CD14-positive monocyte (primary cell): Measurements from ENCODE around the gene CXCL3. TPM values are rescaled to one million over a fixed set of nuclear protein-coding genes. Genes with fewer than 3 reads are reported as not detected.
A peak's percentile ranks its signal among the peaks of the same experiment; 100 is the strongest.

Experiments
- DNase-seq, 3 donors: peaks; one replicate each; pipeline ENCODE4 v3.0.0-alpha.2; 2011 to 2022
- H2AFZ ChIP-seq: 2 replicates; pipeline ENCODE4 v1.6.0; 2012; ENCODE audit warnings: mild to moderate bottlenecking, low read depth, low read length, inconsistent platforms; ENCODE audit not compliant: insufficient read depth, poor library complexity, severe bottlenecking
- H3K27ac ChIP-seq, 2 donors: 1 replicate in 1 of 2; 2 replicates in 1 of 2; pipeline ENCODE4 v1.5.1; 2012 to 2013; ENCODE audit warnings: low read length in 2 of 2, control low read depth in 1 of 2, inconsistent platforms in 1 of 2, low read depth in 1 of 2, mild to moderate bottlenecking in 1 of 2
- H3K27me3 ChIP-seq, 2 donors: one replicate each; pipeline versions ENCODE4 v1.6.0 to v1.6.1; 2011 to 2013; ENCODE audit warnings: low read length in 2 of 2; ENCODE audit not compliant: control insufficient read depth in 2 of 2, insufficient read depth in 2 of 2
- H3K36me3 ChIP-seq, 2 donors: replicated peaks in 1 of 2; 1 replicate in 1 of 2; 2 replicates in 1 of 2; pipeline versions ENCODE4 v1.5.1 to v1.6.1; 2012 to 2013; ENCODE audit warnings: low read length in 2 of 2, control low read depth in 1 of 2, inconsistent platforms in 1 of 2, mild to moderate bottlenecking in 1 of 2; ENCODE audit not compliant: insufficient read depth in 2 of 2, control insufficient read depth in 1 of 2
- H3K4me1 ChIP-seq, 2 donors: 1 replicate in 1 of 2; 2 replicates in 1 of 2; pipeline versions ENCODE4 v1.5.1 to v1.6.1; 2012 to 2013; ENCODE audit warnings: low read length in 2 of 2, control low read depth in 1 of 2, inconsistent platforms in 1 of 2, mild to moderate bottlenecking in 1 of 2, moderate library complexity in 1 of 2; ENCODE audit not compliant: insufficient read depth in 2 of 2, control insufficient read depth in 1 of 2
- H3K4me2 ChIP-seq: replicated peaks from 2 replicates; pipeline ENCODE3; 2012; ENCODE audit warnings: low read length, moderate library complexity, mild to moderate bottlenecking; ENCODE audit not compliant: poor library complexity, severe bottlenecking; ENCODE audit errors: extremely low read depth
- H3K4me3 ChIP-seq, 3 experiments: fragments of 200-600 bp in 1 of 3; sonication (generic) in 1 of 3; replicated peaks in 1 of 3; 1 replicate in 2 of 3; 2 replicates in 1 of 3; pipeline ENCODE4 v1.5.1; 2011 to 2013; ENCODE audit warnings: low read length in 3 of 3, mild to moderate bottlenecking in 3 of 3, control low read depth in 2 of 3, low read depth in 2 of 3, inconsistent platforms in 1 of 3, moderate library complexity in 1 of 3
- H3K79me2 ChIP-seq: 2 replicates; pipeline ENCODE4 v1.6.0; 2012; ENCODE audit warnings: mild to moderate bottlenecking, control low read depth, inconsistent platforms, low read length, moderate library complexity; ENCODE audit not compliant: insufficient read depth
- H3K9ac ChIP-seq: 2 replicates; pipeline ENCODE4 v1.6.0; 2017; ENCODE audit warnings: low read length, mild to moderate bottlenecking; ENCODE audit not compliant: insufficient read depth, poor library complexity, severe bottlenecking
- H3K9me3 ChIP-seq, 2 donors: replicated peaks in 1 of 2; 1 replicate in 1 of 2; 2 replicates in 1 of 2; pipeline versions ENCODE4 v1.5.1 to v1.6.1; 2012 to 2013; ENCODE audit warnings: low read length in 2 of 2, control low read depth in 1 of 2; ENCODE audit not compliant: control insufficient read depth in 1 of 2, insufficient read depth in 1 of 2
- H4K20me1 ChIP-seq: 2 replicates; pipeline ENCODE4 v1.6.0; 2012; ENCODE audit warnings: mild to moderate bottlenecking, low read length, control low read depth, moderate library complexity; ENCODE audit not compliant: insufficient read depth
- H3K27ac Mint-ChIP-seq, 7 donors: one replicate each; pipeline ENCODE4 v1.8.0; 2020; ENCODE audit warnings: mild to moderate bottlenecking in 7 of 7, mixed read lengths in 7 of 7, moderate library complexity in 6 of 7, inconsistent platforms in 2 of 7
- H3K27me3 Mint-ChIP-seq, 3 donors: one replicate each; pipeline ENCODE4 v1.8.0; 2021 to 2022; ENCODE audit warnings: low read depth in 3 of 3, mild to moderate bottlenecking in 3 of 3, mixed read lengths in 3 of 3, moderate library complexity in 3 of 3, inconsistent platforms in 1 of 3
- H3K36me3 Mint-ChIP-seq, 2 donors: one replicate each; pipeline ENCODE4 v1.8.0; 2020; ENCODE audit warnings: mixed read lengths in 2 of 2, inconsistent platforms in 1 of 2, mild to moderate bottlenecking in 1 of 2
- H3K4me1 Mint-ChIP-seq: one replicate; pipeline ENCODE4 v1.8.0; 2020; ENCODE audit warnings: mild to moderate bottlenecking, mixed read lengths
- H3K4me3 Mint-ChIP-seq, 2 donors: one replicate each; pipeline ENCODE4 v1.8.0; 2020; ENCODE audit warnings: mild to moderate bottlenecking in 2 of 2, mixed read lengths in 2 of 2, moderate library complexity in 1 of 2
- H3K9me3 Mint-ChIP-seq, 7 donors: one replicate each; pipeline ENCODE4 v1.8.0; 2020 to 2022; ENCODE audit warnings: mixed read lengths in 7 of 7, mild to moderate bottlenecking in 6 of 7, moderate library complexity in 6 of 7, inconsistent platforms in 2 of 7
- CTCF ChIP-seq: fragments of 200-600 bp; IDR thresholded peaks from one replicate; pipeline ENCODE4 v1.8.0; 2022; ENCODE audit warnings: antibody characterized with exemption, mild to moderate bottlenecking
- WGBS: methylation state at CpG from one replicate; pipeline ENCODE4 v1.1.5; 2013; ENCODE audit warnings: missing lambda C conversion rate; ENCODE audit not compliant: insufficient coverage; 5-methylcytosine and 5-hydroxymethylcytosine counted together
- intact Hi-C, 2 donors: fragments of 100-400 bp; cut with micrococcal nuclease; formaldehyde crosslinking; loops; one replicate each; pipeline versions ENCODE4 v1.15.0 to v1.15.1; 2023
- polyA plus RNA-seq, 3 donors: library from polyadenylated mRNA; depleted of rRNA in 1 of 3; unstranded in 2 of 3; stranded (reverse) in 1 of 3; fragments of 300-500 nt in 2 of 3; fragments of >200 nt in 1 of 3; fragmentation: Illumina TruSeq in 2 of 3; gene quantifications; 1 replicate in 2 of 3; 2 replicates in 1 of 3; pipeline ENCODE4 v1.2.3, GENCODE V29; 2012 to 2021

The CXCL3 gene
- polyA plus RNA-seq, 3 donors, result 2.5 to 4.4 (median 3.7) TPM

GRCh38 chr4:74045772-74046171, 7.3 kb upstream of the CXCL3 start:
- H3K4me1 Mint-ChIP-seq, result peaks cover 23% of the 10 kb centered on the region
- H3K27me3 ChIP-seq, result peaks cover under 1 to 1% of the 10 kb centered on the region in 2 donors
- H3K4me3 Mint-ChIP-seq, result no peak overlapping the region
- H2AFZ ChIP-seq, result no peak overlapping the region
- no peaks in the 10 kb centered on the region for H3K9me3 ChIP-seq
- H3K36me3 ChIP-seq, result no peaks in the 10 kb centered on the region
- peaks cover 0 to 6% (median 3%) of the 10 kb centered on the region in 7 donors for H3K9me3 Mint-ChIP-seq
- no peak overlapping the region for H3K4me2 ChIP-seq
- H3K79me2 ChIP-seq, result no peaks in the 10 kb centered on the region
- DNase-seq, result no peak
- 100% methylated on average over 1 of the region's 2 CpGs for WGBS
- H3K27me3 Mint-ChIP-seq, result peaks cover 0 to 4% (median 1%) of the 10 kb centered on the region in 3 donors
- H3K27ac Mint-ChIP-seq, result peak overlapping the region in 1 of 7 donors; percentile 3
- no peaks in the 10 kb centered on the region for H3K36me3 Mint-ChIP-seq
- no peak overlapping the region for H3K4me3 ChIP-seq
- TF ChIP-seq CTCF, result no peak
- peaks cover 21 to 24% of the 10 kb centered on the region in 2 donors for H3K4me1 ChIP-seq
- no peak overlapping the region for H3K27ac ChIP-seq
- no peak overlapping the region for H3K9ac ChIP-seq
- intact Hi-C loops, result no loop called here
- no peaks in the 10 kb centered on the region for H4K20me1 ChIP-seq

GRCh38 chr4:74045247-74045646, 6.8 kb upstream of the CXCL3 start:
- TF ChIP-seq CTCF, result no peak
- H3K4me3 Mint-ChIP-seq, result no peak overlapping the region
- H3K27ac Mint-ChIP-seq, result no peak overlapping the region
- H3K36me3 Mint-ChIP-seq, result no peaks in the 10 kb centered on the region
- Histone ChIP-seq H3K27me3 (peaks cover 4 to 5% of the 10 kb centered on the region in 2 donors), H3K4me2 (no peak overlapping the region), H2AFZ (no peak overlapping the region), H3K9me3 (no peaks in the 10 kb centered on the region), H3K9ac (no peak overlapping the region), H3K4me3 (no peak overlapping the region), H3K27ac (no peak overlapping the region), H4K20me1 (no peaks in the 10 kb centered on the region), H3K4me1 (peaks cover 21 to 24% of the 10 kb centered on the region in 2 donors), H3K36me3 (no peaks in the 10 kb centered on the region), H3K79me2 (no peaks in the 10 kb centered on the region)
- 100% methylated on average over 2 of the region's 3 CpGs for WGBS
- H3K27me3 Mint-ChIP-seq, result peaks cover 0 to 4% (median 1%) of the 10 kb centered on the region in 3 donors
- H3K4me1 Mint-ChIP-seq, result peaks cover 23% of the 10 kb centered on the region
- H3K9me3 Mint-ChIP-seq, result peaks cover 0 to 6% (median 3%) of the 10 kb centered on the region in 7 donors
- DNase-seq, result no peak
- intact Hi-C loops, result no loop called here
